Pulmonary artery endothelial cell (primary cell): Measurements from ENCODE around the gene TOB2. TPM values are rescaled to one million over a fixed set of nuclear protein-coding genes. Genes with fewer than 3 reads are reported as not detected.

Experiments
- DNase-seq: peaks from one replicate; pipeline ENCODE4 v3.0.0-alpha.2; 2011; ENCODE audit warnings: low read depth, low spot score
- total RNA-seq: library from RNA; depleted of rRNA; stranded (reverse); fragments of >200 nt; gene quantifications from 2 replicates; pipeline ENCODE4 v1.2.3, GENCODE V29; 2014

Gene TOB2
- total RNA-seq, 1 donor from 2014 or later = 17.1 TPM

GRCh38 chr22:41394012-41394356 lies 52.6 kb downstream of the TOB2 start:
- DNase-seq = no peak

DNA sequence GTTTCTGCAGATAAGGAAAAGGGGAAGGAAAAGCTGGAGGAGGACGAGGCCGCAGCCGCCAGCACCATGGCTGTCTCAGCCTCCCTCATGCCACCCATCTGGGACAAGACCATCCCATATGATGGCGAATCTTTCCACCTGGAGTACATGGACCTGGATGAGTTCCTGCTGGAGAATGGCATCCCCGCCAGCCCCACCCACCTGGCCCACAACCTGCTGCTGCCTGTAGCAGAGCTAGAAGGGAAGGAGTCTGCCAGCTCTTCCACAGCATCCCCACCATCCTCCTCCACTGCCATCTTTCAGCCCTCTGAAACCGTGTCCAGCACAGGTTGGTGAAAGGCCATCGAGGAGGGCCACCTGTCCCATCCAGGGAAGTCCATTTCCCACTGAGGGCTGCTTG lies 59.3 kb downstream of the TOB2 start:
- no peak for DNase-seq

- DNase-seq = no peak
Measured at GRCh38 chr22:41384128-41384527, 62.5 kb downstream of the TOB2 start.

Other genes starting within 250 kb of the TOB2 start
- gene L3MBTL2, start 241.5 kb downstream of the TOB2 start, total RNA-seq = 30.2 and 42.8 TPM in 2 replicates
- gene CHADL, start 205.9 kb downstream of the TOB2 start, total RNA-seq = 0.66 and 0.74 TPM in 2 replicates
- 120 and 191 TPM in 2 replicates for gene RANGAP1, start 160.6 kb downstream of the TOB2 start, total RNA-seq
- 63.9 and 108 TPM in 2 replicates for gene ZC3H7B, start 145.3 kb downstream of the TOB2 start, total RNA-seq
- gene TEF, start 64.9 kb downstream of the TOB2 start, total RNA-seq = 2.7 and 4.0 TPM in 2 replicates
- gene PHF5A, start 21.9 kb upstream of the TOB2 start, total RNA-seq = 87.6 and 108 TPM in 2 replicates
- 84.5 and 91.0 TPM in 2 replicates for gene ACO2, start 22.3 kb upstream of the TOB2 start, total RNA-seq
- gene POLR3H, start 97.7 kb upstream of the TOB2 start, total RNA-seq = 18.3 and 22.5 TPM in 2 replicates
- not detected in 2 replicates for gene CSDC2, start 114.2 kb upstream of the TOB2 start, total RNA-seq
- gene PMM1, start 143.0 kb upstream of the TOB2 start, total RNA-seq = 4.1 and 4.4 TPM in 2 replicates
- gene DESI1, start 174.2 kb upstream of the TOB2 start, total RNA-seq = 18.6 and 30.1 TPM in 2 replicates
- gene XRCC6, start 174.5 kb upstream of the TOB2 start, total RNA-seq = 454 and 528 TPM in 2 replicates
- 101 and 113 TPM in 2 replicates for gene SNU13, start 242.1 kb upstream of the TOB2 start, total RNA-seq